A549 (cell line): ENCODE results near the gene GALNT14. TPM values are rescaled to one million over a fixed set of nuclear protein-coding genes. Genes with fewer than 3 reads are reported as not detected.
A peak's percentile ranks its signal among the peaks of the same experiment; 100 is the strongest.

Source experiments
- ATAC-seq, 2 experiments: fragments of 200-7000 bp in 1 of 2; fragments of >200 bp in 1 of 2; cut with Nextera tagmentation in 1 of 2; cut with Tn5 transposase in 1 of 2; 3 replicates each; pipeline versions ENCODE4 v1.8.0 to v1.9.1; 2018 to 2020; ENCODE audit warnings: mild to moderate bottlenecking in 1 of 2, moderate library complexity in 1 of 2
- CTCF ChIA-PET: fragments of 300-600 bp; sonication (Branson Sonifier 250); formaldehyde crosslinking; extraction: SDS; loops from one replicate; lab custom pipeline; 2021; ENCODE audit warnings: antibody characterized with exemption, inconsistent platforms; lab: Yijun Ruan, JAX
- POLR2A ChIA-PET: fragments of 350-600 bp; formaldehyde crosslinking; extraction: SDS; loops from one replicate; lab custom pipeline; 2021; ENCODE audit warnings: antibody characterized with exemption, inconsistent platforms; lab: Yijun Ruan, JAX
- DNase-seq, 2 experiments: peaks; one replicate each; pipeline versions ENCODE4 v3.0.0 to v3.0.0-alpha.2; 2011 to 2016; ENCODE audit warnings: low read depth in 1 of 2, low spot score in 1 of 2
- FAIRE-seq: peaks from 2 replicates; lab custom pipeline; 2011; peaks lifted over from hg19 to GRCh38; lab: Jason Lieb, UNC
- H3K27ac ChIP-seq, 2 experiments: fragments of >200 bp; sonication (Bioruptor Twin); formaldehyde crosslinking; 3 replicates each; pipeline ENCODE4 v1.5.1; 2016 to 2017
- H3K4me1 ChIP-seq: fragments of >200 bp; sonication (Bioruptor Twin); formaldehyde crosslinking; 3 replicates; pipeline ENCODE4 v1.6.1; 2016
- H3K4me2 ChIP-seq: fragments of >200 bp; sonication (Bioruptor Twin); formaldehyde crosslinking; 3 replicates; pipeline ENCODE4 v1.6.1; 2016
- H3K4me3 ChIP-seq: fragments of >200 bp; sonication (Bioruptor Twin); formaldehyde crosslinking; 3 replicates; pipeline ENCODE4 v1.5.1; 2016
- H3K9me3 ChIP-seq: fragments of >200 bp; sonication (Bioruptor Twin); formaldehyde crosslinking; 3 replicates; pipeline ENCODE4 v1.6.1; 2016
- BHLHE40 ChIP-seq: IDR thresholded peaks from 2 replicates; pipeline ENCODE4 v1.6.1; 2012; ENCODE audit warnings: low read depth, low read length, inconsistent platforms
- EHF ChIP-seq: fragments of 250-450 bp; sonication (Bioruptor Pico); IDR thresholded peaks from 2 replicates; pipeline ENCODE4 v1.5.0; 2020; ENCODE audit warnings: mild to moderate bottlenecking
- EHMT2 ChIP-seq: fragments of 200-600 bp; sonication (generic); IDR thresholded peaks from 2 replicates; pipeline ENCODE4 v1.6.1; 2016; ENCODE audit warnings: antibody characterized with exemption, low read depth, mild to moderate bottlenecking, moderate library complexity
- FOSL2 ChIP-seq, 2 experiments: fragments of 450-650 bp in 1 of 2; fragments of >200 bp in 1 of 2; sonication (Bioruptor Twin) in 1 of 2; formaldehyde crosslinking; IDR thresholded peaks; 2 replicates each; pipeline versions ENCODE4 v1.5.0 to v1.6.1; 2016 to 2020; ENCODE audit warnings: mild to moderate bottlenecking in 1 of 2, moderate library complexity in 1 of 2
- FOXS1 ChIP-seq: fragments of 250-450 bp; sonication (Bioruptor Pico); IDR thresholded peaks from 2 replicates; pipeline ENCODE4 v1.5.0; 2020; ENCODE audit warnings: mild to moderate bottlenecking, moderate library complexity
- GATA3 ChIP-seq: IDR thresholded peaks from 2 replicates; pipeline ENCODE4 v1.6.1; 2012; ENCODE audit warnings: borderline replicate concordance
- HOXA7 ChIP-seq: fragments of 250-450 bp; sonication (Bioruptor Pico); IDR thresholded peaks from 2 replicates; pipeline ENCODE4 v1.5.0; 2020; ENCODE audit warnings: mild to moderate bottlenecking, moderate library complexity
- JUN ChIP-seq, 2 experiments: fragments of >200 bp; sonication (Bioruptor Twin); formaldehyde crosslinking; IDR thresholded peaks; 2 replicates in 1 of 2; 3 replicates in 1 of 2; pipeline ENCODE4 v1.6.1; 2016 to 2017
- KDM5A ChIP-seq: fragments of 200-600 bp; sonication (generic); IDR thresholded peaks from 2 replicates; pipeline ENCODE4 v1.6.1; 2016; ENCODE audit warnings: antibody characterized with exemption, mild to moderate bottlenecking
- MAFK ChIP-seq: fragments of 450-650 bp; IDR thresholded peaks from 2 replicates; pipeline ENCODE4 v1.6.1; 2014; ENCODE audit not compliant: partially characterized antibody
- MAX ChIP-seq: IDR thresholded peaks from 2 replicates; pipeline ENCODE4 v1.6.1; 2012
- MAZ ChIP-seq: fragments of 150-350 bp; IDR thresholded peaks from 2 replicates; pipeline ENCODE4 v1.6.1; 2014; ENCODE audit warnings: antibody characterized with exemption, low read depth, low read length, borderline replicate concordance
- MYC ChIP-seq: IDR thresholded peaks from 2 replicates; pipeline ENCODE4 v1.6.1; 2012; ENCODE audit warnings: mild to moderate bottlenecking, inconsistent platforms, low read length, improper control_type of control experiment, borderline replicate concordance
- PBX3 ChIP-seq: IDR thresholded peaks from 2 replicates; pipeline ENCODE4 v1.6.1; 2012
- POLR2AphosphoS2 ChIP-seq: conservative IDR thresholded peaks from 2 replicates; pipeline ENCODE4 v1.6.1; 2012; ENCODE audit warnings: low read length, improper control_type of control experiment, inconsistent platforms
- RAD21 ChIP-seq, 2 experiments: fragments of >200 bp in 1 of 2; sonication (Bioruptor Twin) in 1 of 2; formaldehyde crosslinking in 1 of 2; IDR thresholded peaks in 1 of 2; conservative IDR thresholded peaks in 1 of 2; 2 replicates in 1 of 2; 3 replicates in 1 of 2; pipeline ENCODE4 v1.6.1; 2012 to 2018; ENCODE audit warnings: inconsistent platforms in 1 of 2
- RCOR1 ChIP-seq: fragments of 150-350 bp; IDR thresholded peaks from 2 replicates; pipeline ENCODE4 v1.6.1; 2014; ENCODE audit warnings: antibody characterized with exemption, low read length, low read depth
- RNF2 ChIP-seq: fragments of 200-600 bp; sonication (generic); IDR thresholded peaks from 2 replicates; pipeline ENCODE4 v1.6.1; 2016; ENCODE audit warnings: low read depth, mild to moderate bottlenecking, antibody characterized with exemption, moderate library complexity, borderline replicate concordance
- TFCP2L1 ChIP-seq: fragments of 250-450 bp; sonication (Bioruptor Pico); IDR thresholded peaks from 2 replicates; pipeline ENCODE4 v1.5.0; 2021; ENCODE audit warnings: mild to moderate bottlenecking
- ZSCAN20 ChIP-seq: fragments of 250-450 bp; sonication (Bioruptor Pico); IDR thresholded peaks from 2 replicates; pipeline ENCODE4 v1.8.0; 2022; ENCODE audit warnings: mild to moderate bottlenecking, moderate library complexity
- WGBS: methylation state at CpG from one replicate; pipeline ENCODE4 v1.1.6; 2017; ENCODE audit errors: missing lambda C conversion rate; 5-methylcytosine and 5-hydroxymethylcytosine counted together
- polyA plus RNA-seq, 4 experiments: library from polyadenylated mRNA; depleted of rRNA in 3 of 4; stranded (reverse); fragments of >200 nt; fragmentation: RNase III in 1 of 4; extraction: RNeasy Plus Mini Kit Qiagen cat#74134 plus additional on column Dnase treatment in 1 of 4; gene quantifications; 2 replicates in 3 of 4; 3 replicates in 1 of 4; pipeline ENCODE4 v1.2.3, GENCODE V29; 2011 to 2017
- TF ChIP-seq, protein P1 (sequence below): fragments of 250-450 bp; sonication (Bioruptor Pico); IDR thresholded peaks from 2 replicates; pipeline ENCODE4 v1.5.0; 2020; ENCODE audit warnings: low read depth, mild to moderate bottlenecking, moderate library complexity
- TF ChIP-seq, protein P2 (sequence below): fragments of 250-450 bp; sonication (Bioruptor Pico); IDR thresholded peaks from 2 replicates; pipeline ENCODE4 v1.5.0; 2021; ENCODE audit warnings: mild to moderate bottlenecking, moderate library complexity, borderline replicate concordance
- TF ChIP-seq, protein P3 (sequence below): fragments of 450-650 bp; IDR thresholded peaks from 2 replicates; pipeline ENCODE4 v1.6.1; 2014; ENCODE audit warnings: antibody characterized with exemption

GALNT14 gene
- polyA plus RNA-seq, 2 of the 4 experiments (the other 2 are of a cell fraction), result 34.4 to 38.3 TPM

- FAIRE-seq (no peak), ATAC-seq (no peak), DNase-seq (no peak)
- WGBS, result 50% methylated on average over 7 of the region's 7 CpGs
- Histone ChIP-seq H3K4me2 (no peak overlapping the region), H3K9me3 (no peaks in the 10 kb centered on the region), H3K4me3 (no peak overlapping the region), H3K27ac (no peak overlapping the region), H3K4me1 (peaks cover 3% of the 10 kb centered on the region; the same call in 1 of the 3 replicates)
- CTCF ChIA-PET, result interaction anchor here (2.2 kb wide), 1 partner anchor 27 kb away, joined by 9 read pairs; no protein-coding TSS in a partner anchor
- POLR2A ChIA-PET, result no interaction called here
- peak; percentile 91 for TF ChIP-seq MAFK
- TF ChIP-seq EHF (CRISPR knock-in tag), result no peak
Observed at GRCh38 chr2:30888852-30889409, 249.3 kb downstream of the GALNT14 start.

- FAIRE-seq, result no peak
- CTCF ChIA-PET, result interaction anchor here (1.5 kb wide), 1 partner anchor 252 kb away, joined by 3 read pairs; the partner anchor contains the start of gene GALNT14
- H3K27ac ChIP-seq, result no peak overlapping the region
- TF ChIP-seq GATA3 (no peak), ZSCAN20 (CRISPR knock-in tag) (no peak)
- TF ChIP-seq, protein P1, sequence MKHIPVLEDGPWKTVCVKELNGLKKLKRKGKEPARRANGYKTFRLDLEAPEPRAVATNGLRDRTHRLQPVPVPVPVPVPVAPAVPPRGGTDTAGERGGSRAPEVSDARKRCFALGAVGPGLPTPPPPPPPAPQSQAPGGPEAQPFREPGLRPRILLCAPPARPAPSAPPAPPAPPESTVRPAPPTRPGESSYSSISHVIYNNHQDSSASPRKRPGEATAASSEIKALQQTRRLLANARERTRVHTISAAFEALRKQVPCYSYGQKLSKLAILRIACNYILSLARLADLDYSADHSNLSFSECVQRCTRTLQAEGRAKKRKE (CRISPR knock-in tag), result no peak
- 41% methylated on average over 6 of the region's 6 CpGs for WGBS
- peaks cover 3% of the 10 kb centered on the region; the same call in 1 of the 3 replicates for H3K4me1 ChIP-seq
- no peak overlapping the region for H3K4me2 ChIP-seq
- ATAC-seq, result peak in 1 of 2 experiments; percentile 34; a peak in 3 of 6 replicates
- no peak for DNase-seq
- H3K4me3 ChIP-seq, result no peak overlapping the region
- H3K9me3 ChIP-seq, result no peaks in the 10 kb centered on the region
- POLR2A ChIA-PET, result no interaction called here
Observed at GRCh38 chr2:30886080-30886479, 252.2 kb downstream of the GALNT14 start.

GRCh38 chr2:30883822-30884221 is 254.4 kb downstream of the GALNT14 start:
- ChIA-PET CTCF (interaction anchor here (0.5 to 1.4 kb wide), 2 partner anchors 16 to 22 kb away, joined by 3 to 4 read pairs; no protein-coding TSS in a partner anchor), POLR2A (no interaction called here)
- DNase-seq (no peak), FAIRE-seq (no peak), ATAC-seq (no peak)
- WGBS, result 42% methylated on average over 3 of the region's 3 CpGs
- Histone ChIP-seq H3K4me1 (peaks cover 3% of the 10 kb centered on the region; the same call in 1 of the 3 replicates), H3K9me3 (no peaks in the 10 kb centered on the region), H3K27ac (no peak overlapping the region), H3K4me2 (no peak overlapping the region), H3K4me3 (no peak overlapping the region)
- TF ChIP-seq, protein P2, sequence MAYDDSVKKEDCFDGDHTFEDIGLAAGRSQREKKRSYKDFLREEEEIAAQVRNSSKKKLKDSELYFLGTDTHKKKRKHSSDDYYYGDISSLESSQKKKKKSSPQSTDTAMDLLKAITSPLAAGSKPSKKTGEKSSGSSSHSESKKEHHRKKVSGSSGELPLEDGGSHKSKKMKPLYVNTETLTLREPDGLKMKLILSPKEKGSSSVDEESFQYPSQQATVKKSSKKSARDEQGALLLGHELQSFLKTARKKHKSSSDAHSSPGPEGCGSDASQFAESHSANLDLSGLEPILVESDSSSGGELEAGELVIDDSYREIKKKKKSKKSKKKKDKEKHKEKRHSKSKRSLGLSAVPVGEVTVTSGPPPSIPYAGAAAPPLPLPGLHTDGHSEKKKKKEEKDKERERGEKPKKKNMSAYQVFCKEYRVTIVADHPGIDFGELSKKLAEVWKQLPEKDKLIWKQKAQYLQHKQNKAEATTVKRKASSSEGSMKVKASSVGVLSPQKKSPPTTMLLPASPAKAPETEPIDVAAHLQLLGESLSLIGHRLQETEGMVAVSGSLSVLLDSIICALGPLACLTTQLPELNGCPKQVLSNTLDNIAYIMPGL, result no peak
- no peak for TF ChIP-seq POLR2AphosphoS2
- TF ChIP-seq, protein P3, sequence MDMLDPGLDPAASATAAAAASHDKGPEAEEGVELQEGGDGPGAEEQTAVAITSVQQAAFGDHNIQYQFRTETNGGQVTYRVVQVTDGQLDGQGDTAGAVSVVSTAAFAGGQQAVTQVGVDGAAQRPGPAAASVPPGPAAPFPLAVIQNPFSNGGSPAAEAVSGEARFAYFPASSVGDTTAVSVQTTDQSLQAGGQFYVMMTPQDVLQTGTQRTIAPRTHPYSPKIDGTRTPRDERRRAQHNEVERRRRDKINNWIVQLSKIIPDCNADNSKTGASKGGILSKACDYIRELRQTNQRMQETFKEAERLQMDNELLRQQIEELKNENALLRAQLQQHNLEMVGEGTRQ, result no peak
- TF ChIP-seq JUN (IDR thresholded peaks at IDR 0.05), result no peak
- no peak for TF ChIP-seq TFCP2L1 (CRISPR knock-in tag)
- TF ChIP-seq HOXA7 (CRISPR knock-in tag), result no peak
- no peak for TF ChIP-seq MAZ
- TF ChIP-seq FOXS1 (CRISPR knock-in tag), result no peak
- no peak for TF ChIP-seq GATA3

GRCh38 chr2:30883184-30883583 is 255.1 kb downstream of the GALNT14 start:
- ChIA-PET CTCF (interaction anchor here (0.5 to 1.5 kb wide), 4 partner anchors 11 to 42 kb away, joined by 3 read pairs; no protein-coding TSS in a partner anchor), POLR2A (no interaction called here)
- WGBS, result 53% methylated on average over 4 of the region's 4 CpGs
- no peak for FAIRE-seq
- Histone ChIP-seq H3K9me3 (no peaks in the 10 kb centered on the region), H3K4me2 (no peak overlapping the region), H3K4me3 (no peak overlapping the region), H3K4me1 (peaks cover 3% of the 10 kb centered on the region; the same call in 1 of the 3 replicates), H3K27ac (no peak overlapping the region)
- no peak for DNase-seq
- no peak for ATAC-seq
- no peak for TF ChIP-seq BHLHE40
- TF ChIP-seq RAD21 (conservative IDR thresholded peaks at IDR 0.05 in 1 of 2, IDR thresholded peaks at IDR 0.05 in 1 of 2), result no peak
- TF ChIP-seq RCOR1, result no peak
- no peak for TF ChIP-seq POLR2AphosphoS2
- no peak for TF ChIP-seq RNF2
- no peak for TF ChIP-seq MAX
- TF ChIP-seq PBX3, result no peak
- TF ChIP-seq, protein P1 (CRISPR knock-in tag), result no peak
- TF ChIP-seq FOSL2 (IDR thresholded peaks at IDR 0.05), result no peak
- no peak for TF ChIP-seq FOSL2 (CRISPR knock-in tag; IDR thresholded peaks at IDR 0.05)
- no peak for TF ChIP-seq EHMT2
- no peak for TF ChIP-seq MYC
- TF ChIP-seq KDM5A, result no peak
- no peak for TF ChIP-seq GATA3
